Measurements from ENCODE around the gene SMYD4. TPM values are rescaled to one million over a fixed set of nuclear protein-coding genes. Genes with fewer than 3 reads are reported as not detected.

Gene SMYD4
- total and polyA plus RNA-seq, 10 of the 15 experiments (the other 5 are each of a cell fraction or from before 2014, with no cell fraction given) = 2.1 to 18.8 (median 13.7) TPM

- TF ChIP-seq USF1 (IDR thresholded peaks at IDR 0.05; ENCODE audit: borderline replicate concordance, extremely low read length, insufficient read depth, low read depth, low read length) (peak; percentile 99), SREBF1 (IDR thresholded peaks at IDR 0.05; ENCODE audit: low read length) (no peak), SP1 (IDR thresholded peaks at IDR 0.05; ENCODE audit: low read depth, low read length) (peak; percentile 63), PRDM15 (CRISPR knock-in tag; IDR thresholded peaks at IDR 0.05) (no peak), TCF3 (IDR thresholded peaks at IDR 0.05; ENCODE audit: borderline replicate concordance, insufficient read depth, low read depth, low read length) (0 out of 2 replicates have a peak, but pooled peaks have one; percentile 27), MYB (IDR thresholded peaks at IDR 0.05; ENCODE audit: borderline replicate concordance, low read depth, low read length) (no peak), NKRF (conservative IDR thresholded peaks at IDR 0.05) (peak; percentile 86), NFXL1 (IDR thresholded peaks at IDR 0.05; ENCODE audit: borderline replicate concordance) (no peak), BHLHE40 (IDR thresholded peaks at IDR 0.05; ENCODE audit: borderline replicate concordance in 1 of 2, low read depth in 2 of 2, low read length in 1 of 2) (peak in 1 of 2 experiments; percentile 80; a peak in 2 of 4 replicates), ZBED1 (IDR thresholded peaks at IDR 0.05; ENCODE audit: borderline replicate concordance) (no peak), GATAD2B (conservative IDR thresholded peaks at IDR 0.05; ENCODE audit: low read depth) (peak; percentile 61), YBX1 (IDR thresholded peaks at IDR 0.05) (no peak), ELK1 (IDR thresholded peaks at IDR 0.05; ENCODE audit: low read depth, low read length) (0 out of 2 replicates have a peak, but pooled peaks have one; percentile 20), CUX1 (IDR thresholded peaks at IDR 0.05; ENCODE audit: insufficient replicate concordance, low read depth, low read length) (no peak), BCL11A (IDR thresholded peaks at IDR 0.05; ENCODE audit: low read depth, low read length) (no peak)
Observed at GRCh38 chr17:1829592-1830257, at the start of gene SMYD4, which contains the start of gene RPA1 (continued).

Measured in GM12878 (cell line).